GM18505 (cell line): ENCODE measurements around the gene ZNF208.
"Not testable (repeated sequence)": the region's sequence is repeated elsewhere in the genome, so short reads cannot be mapped to it uniquely, and the experiment has no call there.

Experiments used
- ATAC-seq: cut with Tn5 transposase; IDR thresholded peaks from one replicate; pipeline ENCODE4 v1.9.1; 2021; ENCODE audit not compliant: unreplicated experiment
- POLR2A ChIP-seq: IDR thresholded peaks from 4 replicates; pipeline ENCODE4 v1.6.1; 2011; ENCODE audit warnings: borderline replicate concordance; ENCODE audit not compliant: insufficient read depth, insufficient read length; ENCODE audit errors: extremely low read depth

ZNF208 gene

GRCh38 chr19:21910318-21910717 lies 100.4 kb downstream of the ZNF208 start:
- ATAC-seq: no peak
- no peak for TF ChIP-seq POLR2A

- no peak for TF ChIP-seq POLR2A
- ATAC-seq: no peak
Measured at GRCh38 chr19:21908066-21908465, 102.7 kb downstream of the ZNF208 start.

- ATAC-seq: no peak
- TF ChIP-seq POLR2A: no peak
Measured at GRCh38 chr19:21907516-21907915, 103.2 kb downstream of the ZNF208 start.

- ATAC-seq: no peak
- no peak for TF ChIP-seq POLR2A
Measured at GRCh38 chr19:21902571-21902970, 108.2 kb downstream of the ZNF208 start.

GRCh38 chr19:21901861-21902260 lies 108.9 kb downstream of the ZNF208 start:
- no peak for ATAC-seq
- no peak for TF ChIP-seq POLR2A

- no peak for ATAC-seq
- no peak for TF ChIP-seq POLR2A
Measured at GRCh38 chr19:21900401-21900800, 110.3 kb downstream of the ZNF208 start.

GRCh38 chr19:21891086-21891485 lies 119.7 kb downstream of the ZNF208 start:
- TF ChIP-seq POLR2A: no peak
- ATAC-seq: no peak

- not testable (repeated sequence) for ATAC-seq
Measured at GRCh38 chr19:21890017-21890416, 120.7 kb downstream of the ZNF208 start.

GRCh38 chr19:21885516-21885915 lies 125.2 kb downstream of the ZNF208 start:
- not testable (repeated sequence) for ATAC-seq

- ATAC-seq: not testable (repeated sequence)
Measured at GRCh38 chr19:21884786-21885185, 126.0 kb downstream of the ZNF208 start.

- TF ChIP-seq POLR2A: no peak
- no peak for ATAC-seq
Measured at GRCh38 chr19:21883516-21883915, 127.2 kb downstream of the ZNF208 start.
